Ishikawa (cell line): Measurements from ENCODE around the gene OR6J1.

Experiments
- CEBPB ChIP-seq: IDR thresholded peaks from 2 replicates; pipeline ENCODE4 v1.6.1; 2012
- EGR1 ChIP-seq: IDR thresholded peaks from 2 replicates; pipeline ENCODE4 v1.6.1; 2012
- EP300 ChIP-seq: IDR thresholded peaks from 2 replicates; pipeline ENCODE4 v1.6.1; 2012; ENCODE audit warnings: borderline replicate concordance
- MAX ChIP-seq: IDR thresholded peaks from 2 replicates; pipeline ENCODE4 v1.6.1; 2012
- RAD21 ChIP-seq: IDR thresholded peaks from 2 replicates; pipeline ENCODE4 v1.6.1; 2012; ENCODE audit warnings: low read depth
- REST ChIP-seq: IDR thresholded peaks from 2 replicates; pipeline ENCODE4 v1.6.1; 2012; ENCODE audit warnings: low read depth, mild to moderate bottlenecking
- TAF1 ChIP-seq: IDR thresholded peaks from 2 replicates; pipeline ENCODE4 v1.6.1; 2012; ENCODE audit warnings: low read depth, mild to moderate bottlenecking
- TCF12 ChIP-seq: IDR thresholded peaks from 2 replicates; pipeline ENCODE4 v1.6.1; 2012; ENCODE audit warnings: low read depth
- YY1 ChIP-seq: IDR thresholded peaks from 2 replicates; pipeline ENCODE4 v1.6.1; 2012; ENCODE audit warnings: low read depth
- ZBTB7A ChIP-seq: IDR thresholded peaks from 2 replicates; pipeline ENCODE4 v1.6.1; 2012; ENCODE audit warnings: low read depth

GRCh38 chr14:22650960-22651521 lies 6.9 kb upstream of the OR6J1 start:
- TF ChIP-seq EGR1 (no peak), EP300 (no peak), YY1 (no peak), TCF12 (no peak), MAX (no peak), CEBPB (no peak), RAD21 (no peak), TAF1 (no peak), REST (no peak), ZBTB7A (no peak)
